HG02610 (cell line): ENCODE measurements around the gene ZNF460.

Experiments
- ATAC-seq: cut with Tn5 transposase; IDR thresholded peaks from one replicate; pipeline ENCODE4 v1.9.1; 2021; ENCODE audit warnings: mild to moderate bottlenecking, moderate library complexity; ENCODE audit not compliant: unreplicated experiment

The ZNF460 gene

GRCh38 chr19:57279418-57280164 lies 694 bp upstream of the ZNF460 start:
- ATAC-seq, result peak; percentile 69

GRCh38 chr19:57280962-57281400 lies 696 bp downstream of the ZNF460 start:
- no peak for ATAC-seq

GRCh38 chr19:57282011-57282643 lies 1.8 kb downstream of the ZNF460 start:
- no peak for ATAC-seq

- no peak for ATAC-seq
Observed at GRCh38 chr19:57288373-57288772, 8.1 kb downstream of the ZNF460 start.

GRCh38 chr19:57290970-57291369 lies 10.7 kb downstream of the ZNF460 start:
- ATAC-seq, result no peak

GRCh38 chr19:57292547-57292946 lies 12.3 kb downstream of the ZNF460 start:
- ATAC-seq, result no peak

GRCh38 chr19:57293719-57294118 lies 13.4 kb downstream of the ZNF460 start:
- ATAC-seq, result no peak

GRCh38 chr19:57302020-57302465 lies 21.8 kb downstream of the ZNF460 start:
- ATAC-seq, result no peak

DNA sequence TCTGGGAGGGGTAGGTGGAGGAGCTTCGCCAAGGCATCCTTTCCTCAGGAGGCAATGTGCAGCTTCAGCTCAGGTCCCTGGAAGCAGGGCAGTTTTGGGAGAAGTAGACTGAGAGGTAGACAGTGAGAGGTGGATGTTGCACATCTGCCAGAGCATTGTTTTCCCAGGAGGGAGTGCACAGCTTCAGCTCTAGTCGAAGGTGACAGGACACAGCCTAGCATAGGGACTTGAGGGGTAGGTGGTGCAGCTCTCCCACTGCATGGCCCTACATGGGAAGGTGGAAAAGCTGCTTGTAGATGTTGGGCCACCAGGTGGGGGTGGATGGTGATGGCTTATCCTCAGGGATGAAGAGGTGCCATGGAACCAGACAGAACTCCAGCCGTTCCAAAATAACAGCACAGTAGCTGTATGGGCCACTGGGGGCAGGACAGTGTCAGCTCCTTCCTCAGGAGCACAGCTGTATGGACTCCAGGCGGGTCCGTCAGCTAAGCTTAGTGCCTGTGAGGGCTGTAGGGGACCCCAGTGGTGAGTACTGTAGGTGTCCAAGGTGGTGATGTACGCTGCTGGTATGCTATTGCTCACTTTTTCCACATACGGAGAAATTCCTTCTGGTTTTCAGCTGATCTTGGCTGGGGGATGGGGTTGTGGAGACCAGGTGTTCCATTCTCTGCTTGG lies 22.6 kb downstream of the ZNF460 start:
- ATAC-seq, result no peak

- no peak for ATAC-seq
Observed at GRCh38 chr19:57305056-57305455, 24.8 kb downstream of the ZNF460 start.

DNA sequence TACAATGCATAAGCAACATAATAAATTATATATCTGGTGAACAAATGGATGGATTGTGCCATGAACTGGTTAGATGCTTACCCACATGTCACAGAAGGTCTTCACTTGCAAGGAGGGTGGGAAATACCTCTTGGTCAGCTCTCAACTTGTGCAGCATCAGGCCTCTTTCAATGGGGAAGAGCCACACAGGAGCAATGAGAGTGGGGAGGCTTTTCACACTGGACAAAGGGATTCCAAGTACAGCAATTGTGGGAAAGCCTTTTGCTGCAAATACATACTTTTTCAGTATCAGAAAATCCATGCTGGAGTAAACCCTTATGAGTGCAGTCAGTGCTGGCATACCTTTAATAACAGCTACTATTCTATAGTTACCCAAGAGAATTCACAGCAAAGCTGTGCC lies 28.2 kb downstream of the ZNF460 start:
- no peak for ATAC-seq

DNA sequence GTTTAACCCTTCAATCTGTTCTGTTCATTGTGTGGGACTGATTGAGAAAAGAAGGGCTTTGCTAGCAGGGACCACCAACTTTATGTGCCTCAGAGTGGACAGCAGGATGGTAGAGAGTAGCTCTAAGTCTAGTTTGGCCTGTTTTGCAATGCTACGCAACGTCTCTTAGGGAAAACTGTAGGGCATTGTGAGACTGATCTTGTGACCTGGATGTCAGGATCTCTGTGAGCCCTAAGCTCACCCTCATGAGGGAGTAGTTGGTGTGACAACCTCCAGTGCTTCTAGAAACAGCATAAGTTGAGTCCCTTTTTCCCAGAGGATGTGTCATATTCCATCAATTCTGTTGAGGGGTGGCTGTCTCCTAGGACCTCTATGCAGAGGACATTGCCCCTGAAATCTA lies 30.5 kb downstream of the ZNF460 start:
- ATAC-seq, result no peak

- no peak for ATAC-seq
Observed at GRCh38 chr19:57314146-57314545, 33.9 kb downstream of the ZNF460 start.

- ATAC-seq, result no peak
Observed at GRCh38 chr19:57317503-57317902, 37.2 kb downstream of the ZNF460 start.

DNA sequence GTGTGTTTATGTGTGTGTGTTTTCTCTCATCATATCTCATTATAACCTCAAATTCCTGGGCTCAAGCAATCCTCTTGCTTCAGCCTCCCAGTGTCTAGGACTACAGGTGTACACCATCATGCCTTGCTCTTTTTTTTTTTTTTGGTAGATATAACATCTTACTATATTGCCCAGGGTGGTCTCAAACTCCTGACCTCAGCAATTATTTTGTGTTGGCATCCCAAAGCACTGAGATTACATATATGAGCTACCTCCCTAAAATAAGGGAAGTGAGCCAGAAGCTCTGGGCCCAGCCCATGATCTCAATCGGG lies 39.5 kb downstream of the ZNF460 start:
- ATAC-seq, result no peak

- peak; percentile 94 for ATAC-seq
Observed at GRCh38 chr19:57320180-57321084, 40.1 kb downstream of the ZNF460 start, which contains the start of gene ZNF543. Gene ZNF543 (plus strand): TSS chr19:57320472. CDS start chr19:57320854, 382 bp downstream.

DNA sequence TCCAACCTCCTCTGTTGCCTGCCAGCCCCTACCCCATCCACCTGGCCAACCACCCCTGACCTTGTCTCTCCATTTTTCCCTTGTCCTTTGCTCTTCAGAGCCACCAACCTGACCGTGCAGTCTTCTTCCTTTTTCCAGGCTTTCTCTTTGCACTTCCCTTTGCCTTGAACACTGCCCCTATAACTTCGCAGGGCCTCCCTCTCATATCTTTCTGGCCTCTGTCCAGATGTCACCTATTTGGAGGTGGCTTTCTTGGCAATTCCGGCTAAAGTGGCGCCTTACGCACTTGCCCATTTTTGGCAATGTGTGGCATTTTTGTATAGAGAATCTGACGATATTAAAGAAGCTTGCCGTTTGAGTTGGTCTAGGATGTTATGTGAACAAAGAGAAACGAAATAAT lies 40.8 kb downstream of the ZNF460 start:
- ATAC-seq, result no peak

DNA sequence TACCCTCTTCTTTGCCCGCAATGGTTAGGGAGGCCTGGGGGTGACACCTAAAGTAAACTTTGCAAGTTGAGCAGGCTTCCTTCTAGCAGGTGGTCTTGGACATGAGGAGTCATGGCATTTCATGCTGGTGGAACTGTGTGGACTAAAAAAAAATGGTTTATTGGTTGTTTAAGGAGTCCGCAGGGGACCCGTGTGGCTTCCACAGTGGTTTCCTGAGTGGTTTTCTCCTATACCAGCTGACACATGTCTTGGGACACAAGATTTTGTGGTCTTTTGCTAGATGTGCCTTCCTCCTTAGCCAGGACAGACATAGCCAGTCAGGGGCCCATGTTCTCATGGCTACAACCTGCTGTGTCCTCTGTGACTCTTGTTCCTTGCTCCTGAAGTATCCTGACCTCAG lies 41.5 kb downstream of the ZNF460 start:
- no peak for ATAC-seq

- ATAC-seq, result no peak
Observed at GRCh38 chr19:57324992-57325391, 44.7 kb downstream of the ZNF460 start.

DNA sequence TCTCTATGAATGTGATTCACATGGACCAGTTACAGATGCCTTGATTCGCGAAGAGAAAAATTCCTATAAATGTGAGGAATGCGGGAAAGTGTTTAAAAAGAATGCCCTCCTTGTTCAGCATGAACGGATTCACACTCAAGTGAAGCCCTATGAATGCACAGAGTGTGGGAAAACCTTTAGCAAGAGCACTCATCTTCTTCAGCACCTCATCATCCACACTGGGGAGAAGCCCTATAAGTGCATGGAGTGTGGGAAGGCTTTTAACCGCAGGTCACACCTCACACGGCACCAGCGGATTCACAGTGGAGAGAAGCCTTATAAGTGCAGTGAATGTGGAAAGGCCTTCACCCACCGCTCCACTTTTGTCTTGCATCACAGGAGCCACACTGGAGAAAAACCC lies 47.7 kb downstream of the ZNF460 start:
- ATAC-seq, result no peak

DNA sequence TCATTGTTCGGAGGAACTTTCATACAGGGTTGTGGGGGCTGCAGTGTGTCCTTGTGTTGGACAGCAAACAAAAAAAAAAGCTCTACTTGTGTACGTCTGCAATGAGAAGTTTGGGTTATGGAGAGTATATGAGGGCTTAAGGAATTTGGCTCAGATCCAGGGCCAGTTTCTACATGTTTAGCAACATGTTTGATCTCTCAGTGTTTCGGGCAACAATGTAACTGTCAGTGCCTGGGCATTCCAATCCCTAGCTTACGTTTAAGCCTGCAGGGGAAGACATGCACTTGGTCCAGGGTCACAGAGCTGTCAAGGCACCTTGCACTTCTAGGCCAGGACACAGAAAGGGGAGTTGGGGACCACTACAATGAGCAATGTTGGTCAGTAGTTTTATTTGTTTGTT lies 53.9 kb downstream of the ZNF460 start:
- no peak for ATAC-seq
